Right lobe of liver (tissue), 6 donors: ENCODE results near the gene LITAF. TPM values are rescaled to one million over a fixed set of nuclear protein-coding genes. Genes with fewer than 3 reads are reported as not detected.
"Not testable (repeated sequence)": the region's sequence is repeated elsewhere in the genome, so short reads cannot be mapped to it uniquely, and the experiment has no call there.

Experiments
- ATAC-seq, 4 donors: fragments of 200-7000 bp; cut with Tn5 transposase; one replicate each; pipeline ENCODE4 v1.9.1; 2020; ENCODE audit warnings: mild to moderate bottlenecking in 4 of 4, moderate library complexity in 4 of 4
- DNase-seq, 3 donors: peaks; one replicate each; pipeline ENCODE4 v3.0.0-alpha.2; 2020
- H3K27ac ChIP-seq, 3 donors: fragments of 200-600 bp; one replicate each; pipeline ENCODE4 v1.8.0; 2022
- H3K27me3 ChIP-seq, 2 donors: fragments of 200-600 bp; one replicate each; pipeline ENCODE4 v1.8.0; 2022
- H3K36me3 ChIP-seq, 4 donors: fragments of 200-600 bp; sonication (generic) in 1 of 4; one replicate each; pipeline versions ENCODE4 v1.5.1 to v1.8.0; 2017 to 2022; ENCODE audit warnings: control low read depth in 1 of 4
- H3K4me1 ChIP-seq, 4 donors: fragments of 200-600 bp; sonication (generic) in 1 of 4; one replicate each; pipeline versions ENCODE4 v1.5.1 to v1.8.0; 2017 to 2022; ENCODE audit warnings: control low read depth in 1 of 4
- H3K4me3 ChIP-seq, 3 donors: fragments of 200-600 bp; one replicate each; pipeline ENCODE4 v1.8.0; 2022
- H3K9me3 ChIP-seq, 4 donors: fragments of 200-600 bp; sonication (generic) in 1 of 4; one replicate each; pipeline versions ENCODE4 v1.5.1 to v1.8.0; 2017 to 2022; ENCODE audit warnings: control low read depth in 1 of 4
- CTCF ChIP-seq, 4 donors: fragments of 200-600 bp in 3 of 4; fragments of 450-650 bp in 1 of 4; IDR thresholded peaks; one replicate each; pipeline versions ENCODE4 v1.5.1 to v1.8.0; 2016 to 2022; ENCODE audit warnings: antibody characterized with exemption in 4 of 4, mild to moderate bottlenecking in 2 of 4
- POLR2A ChIP-seq: fragments of 450-650 bp; IDR thresholded peaks from one replicate; pipeline ENCODE4 v1.6.1; 2017; ENCODE audit warnings: antibody characterized with exemption, mild to moderate bottlenecking
- WGBS: methylation state at CpG from one replicate; pipeline ENCODE4 v1.1.6; 2018; ENCODE audit warnings: low coverage, low lambda C conversion rate; ENCODE audit not compliant: insufficient coverage; ENCODE audit errors: missing lambda C conversion rate; 5-methylcytosine and 5-hydroxymethylcytosine counted together
- intact Hi-C, 2 donors: fragments of 100-400 bp; cut with DNase I; formaldehyde crosslinking; loops; one replicate each; pipeline versions ENCODE4 v1.11.2 to v1.14.1; 2022
- total RNA-seq, 6 experiments: library from RNA; depleted of rRNA in 2 of 6; stranded (reverse); fragments of >200 nt in 2 of 6; fragmentation: NEBNext Ultra II Directional in 3 of 6; extraction: Animal tissue kit (Norgen Biotek cat#: 25700) in 3 of 6; gene quantifications; one replicate each; pipeline versions ENCODE4 v1.1.0 to v1.2.4, GENCODE V29; 2016 to 2023
- donor health status: DM: no; HTN: yes; CAD: no.
- donor health status: DM: no; HTN: no; CAD: no.
- donor health status: DM: no; HTN: no; CAD: no.
- donor health status: DM: no; HTN: yes; CAD: no.
- donor health status: DM: no; HTN: yes; CAD: no.

The LITAF gene
- total RNA-seq, 6 experiments from 2014 or later, result 43.7 to 148 (median 59.1) TPM

DNA sequence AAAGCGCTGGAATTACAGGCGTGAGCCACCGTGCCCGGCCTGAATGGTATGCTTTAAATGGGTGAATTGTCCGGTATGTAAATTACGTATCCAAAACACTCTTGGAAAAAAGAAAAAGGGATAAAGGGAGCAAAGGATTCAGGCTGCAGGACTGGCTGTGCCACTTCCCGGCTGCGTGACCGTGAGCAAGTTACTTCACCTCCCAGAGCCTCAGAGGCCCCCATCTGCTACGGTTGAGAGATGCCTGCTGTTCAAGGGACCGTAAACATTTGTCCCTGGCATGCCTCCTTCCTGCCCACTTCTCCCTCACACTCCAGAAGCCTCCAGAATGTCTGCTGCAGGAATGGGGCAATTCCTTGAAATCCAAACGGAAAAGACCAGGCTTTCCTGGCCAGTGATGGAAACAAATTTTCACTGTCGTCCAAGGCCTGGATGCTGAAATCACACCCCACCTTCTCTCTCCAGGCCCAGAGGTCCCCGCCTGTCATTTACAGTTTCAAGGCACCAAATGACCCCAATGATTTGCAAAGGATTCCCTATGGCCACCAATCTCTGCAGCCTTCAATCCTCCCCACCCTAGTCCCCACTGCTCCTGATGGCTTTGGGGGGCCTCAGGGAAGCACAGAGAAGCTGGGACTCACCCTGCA, 22.9 kb upstream of the LITAF start:
- DNase-seq (peak in 1 of 3 donors; percentile 22), ATAC-seq (no peak)
- H3K4me1 ChIP-seq, result peaks cover 0 to 13% (median 6%) of the 10 kb centered on the region in 4 donors
- H3K36me3 ChIP-seq, result no peaks in the 10 kb centered on the region
- no peak overlapping the region for H3K4me3 ChIP-seq
- intact Hi-C loops, result no loop called here
- WGBS, result 74% methylated on average over 13 of the region's 14 CpGs
- H3K27ac ChIP-seq, result no peak overlapping the region
- H3K27me3 ChIP-seq, result no peaks in the 10 kb centered on the region
- H3K9me3 ChIP-seq, result no peaks in the 10 kb centered on the region
- TF ChIP-seq POLR2A (no peak), CTCF (IDR thresholded peaks at IDR 0.05) (no peak)

DNA sequence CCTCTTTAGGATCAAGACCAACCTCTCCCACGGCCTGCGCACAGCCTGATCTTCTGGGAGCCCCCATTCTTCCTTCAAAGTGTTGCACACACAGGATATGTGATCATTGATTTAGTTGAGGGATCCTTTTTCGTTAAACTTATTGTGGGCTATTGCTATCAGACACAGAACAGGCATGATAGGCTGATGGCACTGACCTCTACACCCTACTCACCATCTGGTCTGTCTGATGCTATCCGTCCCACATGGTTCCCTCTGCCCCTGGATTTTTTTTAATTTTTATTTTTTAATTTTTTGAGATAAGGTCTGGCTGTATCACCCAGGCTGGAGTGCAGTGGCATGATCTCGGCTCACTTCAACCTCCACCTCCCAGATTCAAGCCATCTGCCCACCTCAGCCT, 19.2 kb upstream of the LITAF start:
- DNase-seq, result no peak
- Histone ChIP-seq H3K4me1 (no peaks in the 10 kb centered on the region), H3K4me3 (no peak overlapping the region), H3K9me3 (no peaks in the 10 kb centered on the region), H3K27ac (no peak overlapping the region), H3K27me3 (no peaks in the 10 kb centered on the region), H3K36me3 (no peaks in the 10 kb centered on the region)
- WGBS, result 88% methylated on average over 5 of the region's 5 CpGs
- TF ChIP-seq CTCF (IDR thresholded peaks at IDR 0.05) (no peak), POLR2A (no peak)
- ATAC-seq, result no peak
- intact Hi-C loops, result no loop called here

- ATAC-seq, result no peak
- H3K27ac ChIP-seq, result peak overlapping the region in 1 of 3 donors; percentile 84
- no peak overlapping the region for H3K4me3 ChIP-seq
- no peaks in the 10 kb centered on the region for H3K4me1 ChIP-seq
- peak in 1 of 3 donors; percentile 13 for DNase-seq
- H3K36me3 ChIP-seq, result no peaks in the 10 kb centered on the region
- H3K27me3 ChIP-seq, result no peaks in the 10 kb centered on the region
- WGBS, result 89% methylated on average over 8 of the region's 8 CpGs
- TF ChIP-seq CTCF (IDR thresholded peaks at IDR 0.05), result no peak
- TF ChIP-seq POLR2A, result no peak
- H3K9me3 ChIP-seq, result no peaks in the 10 kb centered on the region
- intact Hi-C loops, result no loop called here
Measured at GRCh38 chr16:11605564-11605886, 18.8 kb upstream of the LITAF start.

GRCh38 chr16:11604783-11605563, 18.3 kb upstream of the LITAF start:
- Histone ChIP-seq H3K4me1 (no peaks in the 10 kb centered on the region), H3K36me3 (no peaks in the 10 kb centered on the region), H3K4me3 (no peak overlapping the region), H3K27ac (peak overlapping the region in 2 of 3 donors; percentile 10 to 84), H3K9me3 (no peaks in the 10 kb centered on the region), H3K27me3 (no peaks in the 10 kb centered on the region)
- DNase-seq (peak; percentile 46 to 57 (median 56)), ATAC-seq (peak; percentile 75 to 87 (median 78))
- no peak for TF ChIP-seq CTCF (IDR thresholded peaks at IDR 0.05)
- no peak for TF ChIP-seq POLR2A
- WGBS, result 52% methylated on average over 13 of the region's 21 CpGs
- intact Hi-C loops, result no loop called here

DNA sequence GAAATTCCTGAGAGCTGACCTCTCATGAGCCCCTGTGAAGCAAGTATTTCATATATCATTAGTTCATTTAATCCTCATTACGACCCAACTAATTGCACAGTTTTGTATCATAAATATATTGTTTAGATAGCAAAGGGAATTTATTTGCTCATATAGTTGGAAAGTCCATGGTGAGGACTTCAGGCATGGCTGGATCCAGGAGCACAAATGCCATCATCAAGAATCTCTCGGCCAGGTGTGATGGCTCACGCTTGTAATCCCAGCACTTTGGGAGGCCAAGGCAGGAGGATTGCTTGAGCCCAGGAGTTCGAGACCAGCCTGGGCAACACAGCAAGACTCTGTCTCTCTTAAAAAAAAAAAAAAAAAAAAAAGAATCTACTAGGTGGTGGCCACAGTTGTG, 17.6 kb upstream of the LITAF start:
- intact Hi-C loops, H3K4me1 ChIP-seq, H3K36me3 ChIP-seq, H3K4me3 ChIP-seq, H3K9me3 ChIP-seq, ATAC-seq, H3K27me3 ChIP-seq: not testable (repeated sequence)
- peak in 1 of 3 donors; percentile 13 for DNase-seq
- peak overlapping the region in 2 of 3 donors; percentile 15 to 29 for H3K27ac ChIP-seq
- WGBS, result 76% methylated on average over 4 of the region's 4 CpGs
